IMR-90 (cell line): ENCODE results near the gene IGFBP6. TPM values are rescaled to one million over a fixed set of nuclear protein-coding genes. Genes with fewer than 3 reads are reported as not detected.
A peak's percentile ranks its signal among the peaks of the same experiment; 100 is the strongest.

Source experiments
- ATAC-seq: fragments of 200-7000 bp; cut with Tn5 transposase; 2 replicates; pipeline ENCODE4 v1.9.1; 2020; ENCODE audit warnings: low read depth, mild to moderate bottlenecking, moderate library complexity
- BruUV-seq: library from RNA; stranded (reverse); fragments of 400-500 nt; replicated peaks from 2 replicates; lab custom pipeline; 2021; lab: Mats Ljungman, UMichigan
- CTCF ChIA-PET: fragments of 300-600 bp; formaldehyde crosslinking; extraction: SDS; loops from one replicate; lab custom pipeline; 2021; ENCODE audit warnings: antibody characterized with exemption; lab: Yijun Ruan, JAX
- POLR2A ChIA-PET: fragments of 300-600 bp; sonication (Branson Sonifier 250); formaldehyde crosslinking; loops from one replicate; lab custom pipeline; 2022; ENCODE audit warnings: antibody characterized with exemption; ENCODE audit not compliant: unreplicated experiment; lab: Charles Lee
- DNase-seq: peaks from one replicate; pipeline ENCODE4 v3.0.0; 2013
- H2AFZ ChIP-seq: replicated peaks from 2 replicates; pipeline ENCODE3; 2013; ENCODE audit warnings: low read length, mild to moderate bottlenecking; ENCODE audit not compliant: poor library complexity
- H2AK5ac ChIP-seq: 2 replicates; pipeline ENCODE4 v1.6.1; 2013; ENCODE audit warnings: low read depth, low read length, inconsistent platforms
- H2AK9ac ChIP-seq: replicated peaks from 2 replicates; pipeline ENCODE3; 2013; ENCODE audit warnings: mild to moderate bottlenecking, low read depth, low read length, moderate library complexity; ENCODE audit not compliant: poor library complexity
- H2BK120ac ChIP-seq: 2 replicates; pipeline ENCODE4 v1.6.1; 2013; ENCODE audit warnings: low read depth, low read length, inconsistent platforms
- H2BK15ac ChIP-seq: 3 replicates; pipeline ENCODE4 v1.6.1; 2013; ENCODE audit warnings: low read depth, low read length, inconsistent platforms
- H2BK20ac ChIP-seq: 2 replicates; pipeline ENCODE4 v1.6.1; 2013; ENCODE audit warnings: low read depth, mild to moderate bottlenecking, inconsistent platforms, low read length, moderate library complexity
- H2BK5ac ChIP-seq: 2 replicates; pipeline ENCODE4 v1.6.1; 2013; ENCODE audit warnings: mild to moderate bottlenecking, low read depth, low read length, inconsistent platforms; ENCODE audit not compliant: poor library complexity, severe bottlenecking
- H3K14ac ChIP-seq: replicated peaks from 2 replicates; pipeline ENCODE4 v1.6.1; 2013; ENCODE audit warnings: low read depth, low read length, inconsistent platforms
- H3K18ac ChIP-seq: 2 replicates; pipeline ENCODE4 v1.6.1; 2013; ENCODE audit warnings: low read depth, low read length, control low read depth
- H3K23ac ChIP-seq: 2 replicates; pipeline ENCODE4 v1.6.1; 2013; ENCODE audit warnings: low read depth, low read length, inconsistent platforms
- H3K27ac ChIP-seq: 2 replicates; pipeline ENCODE4 v1.5.1; 2013; ENCODE audit warnings: mild to moderate bottlenecking, control low read depth, low read length; ENCODE audit not compliant: insufficient read depth
- H3K27me3 ChIP-seq: 2 replicates; pipeline ENCODE4 v1.6.1; 2013; ENCODE audit warnings: low read length; ENCODE audit not compliant: control insufficient read depth, insufficient read depth
- H3K36me3 ChIP-seq: 2 replicates; pipeline ENCODE4 v1.6.1; 2013; ENCODE audit warnings: low read length, mixed read lengths; ENCODE audit not compliant: control insufficient read depth, insufficient read depth
- H3K4ac ChIP-seq: 2 replicates; pipeline ENCODE4 v1.6.1; 2013; ENCODE audit warnings: low read depth, low read length, inconsistent platforms
- H3K4me1 ChIP-seq: 2 replicates; pipeline ENCODE4 v1.6.1; 2013; ENCODE audit warnings: low read length, mixed read lengths; ENCODE audit not compliant: control insufficient read depth, insufficient read depth
- H3K4me2 ChIP-seq: 2 replicates; pipeline ENCODE4 v1.6.1; 2013; ENCODE audit warnings: low read depth, mild to moderate bottlenecking, control low read depth, low read length, moderate library complexity
- H3K4me3 ChIP-seq: 2 replicates; pipeline ENCODE4 v1.5.1; 2013; ENCODE audit warnings: low read depth, mild to moderate bottlenecking, control low read depth, low read length, moderate library complexity; ENCODE audit not compliant: insufficient read depth
- H3K56ac ChIP-seq: 2 replicates; pipeline ENCODE4 v1.6.1; 2013; ENCODE audit warnings: low read length, inconsistent platforms; ENCODE audit not compliant: insufficient read depth; ENCODE audit errors: extremely low read depth
- H3K79me1 ChIP-seq, 2 experiments: 2 replicates each; pipeline ENCODE4 v1.6.1; 2013; ENCODE audit warnings: low read length in 2 of 2, inconsistent platforms in 1 of 2, low read depth in 1 of 2
- H3K9ac ChIP-seq: 2 replicates; pipeline ENCODE4 v1.6.1; 2013; ENCODE audit warnings: low read depth, low read length, control low read depth
- H3K9me1 ChIP-seq: 2 replicates; pipeline ENCODE4 v1.6.1; 2013; ENCODE audit warnings: low read length, inconsistent platforms; ENCODE audit not compliant: insufficient read depth
- H3K9me3 ChIP-seq: 2 replicates; pipeline ENCODE4 v1.6.1; 2013; ENCODE audit warnings: low read length; ENCODE audit not compliant: control insufficient read depth, insufficient read depth
- H4K20me1 ChIP-seq: 2 replicates; pipeline ENCODE4 v1.6.1; 2013; ENCODE audit warnings: low read length, inconsistent platforms; ENCODE audit not compliant: insufficient read depth
- H4K5ac ChIP-seq: 2 replicates; pipeline ENCODE4 v1.6.1; 2013; ENCODE audit warnings: mild to moderate bottlenecking, low read depth, low read length, control low read depth
- H4K8ac ChIP-seq, 2 experiments: 2 replicates each; pipeline ENCODE4 v1.6.1; 2013; ENCODE audit warnings: low read depth in 2 of 2, low read length in 2 of 2, control low read depth in 1 of 2, inconsistent platforms in 1 of 2
- H4K91ac ChIP-seq: 2 replicates; pipeline ENCODE4 v1.6.1; 2013; ENCODE audit warnings: low read depth, low read length, inconsistent platforms; ENCODE audit not compliant: insufficient read depth
- CEBPB ChIP-seq: IDR thresholded peaks from 2 replicates; pipeline ENCODE4 v1.6.1; 2012; ENCODE audit warnings: low read depth, low read length, improper control_type of control experiment
- CTCF ChIP-seq: conservative IDR thresholded peaks from 2 replicates; pipeline ENCODE4 v1.5.1; 2012; ENCODE audit warnings: mild to moderate bottlenecking, low read depth, low read length, improper control_type of control experiment
- ELK1 ChIP-seq: fragments of 150-350 bp; IDR thresholded peaks from 2 replicates; pipeline ENCODE4 v1.6.1; 2016; ENCODE audit warnings: low read depth, mild to moderate bottlenecking, low read length, moderate library complexity, borderline replicate concordance
- FOS ChIP-seq: fragments of 150-350 bp; IDR thresholded peaks from 2 replicates; pipeline ENCODE4 v1.6.1; 2016; ENCODE audit warnings: low read depth, low read length
- MAFK ChIP-seq: IDR thresholded peaks from 2 replicates; pipeline ENCODE4 v1.6.1; 2012; ENCODE audit warnings: low read depth, low read length, improper control_type of control experiment
- MAZ ChIP-seq: IDR thresholded peaks from 2 replicates; pipeline ENCODE4 v1.6.1; 2012; ENCODE audit warnings: low read depth, mild to moderate bottlenecking, low read length, improper control_type of control experiment, moderate library complexity, borderline replicate concordance
- MXI1 ChIP-seq: IDR thresholded peaks from 2 replicates; pipeline ENCODE4 v1.6.1; 2012; ENCODE audit warnings: low read depth, mild to moderate bottlenecking, low read length, moderate library complexity, borderline replicate concordance
- NFE2L2 ChIP-seq: fragments of 150-350 bp; IDR thresholded peaks from 2 replicates; pipeline ENCODE4 v1.6.1; 2016; ENCODE audit warnings: low read depth, mild to moderate bottlenecking, low read length
- RAD21 ChIP-seq: IDR thresholded peaks from 2 replicates; pipeline ENCODE4 v1.6.1; 2012; ENCODE audit warnings: low read length, improper control_type of control experiment
- RCOR1 ChIP-seq: IDR thresholded peaks from 2 replicates; pipeline ENCODE4 v1.6.1; 2012; ENCODE audit warnings: mild to moderate bottlenecking, low read length, improper control_type of control experiment; ENCODE audit not compliant: insufficient replicate concordance
- RFX5 ChIP-seq: IDR thresholded peaks from 2 replicates; pipeline ENCODE4 v1.8.0; 2012; ENCODE audit warnings: low read depth, mild to moderate bottlenecking, low read length, moderate library complexity
- SMC3 ChIP-seq: fragments of 150-350 bp; IDR thresholded peaks from 2 replicates; pipeline ENCODE4 v1.6.1; 2016; ENCODE audit warnings: low read depth, mild to moderate bottlenecking, antibody characterized with exemption, low read length, moderate library complexity
- USF2 ChIP-seq: fragments of 150-350 bp; IDR thresholded peaks from 2 replicates; pipeline ENCODE4 v1.6.1; 2017; ENCODE audit warnings: mild to moderate bottlenecking, antibody characterized with exemption, low read length, low read depth
- WGBS, 2 experiments: methylation state at CpG; one replicate each; pipeline versions ENCODE4 v1.1.5 to v1.1.7; 2013; ENCODE audit warnings: missing lambda C conversion rate in 2 of 2; ENCODE audit not compliant: insufficient read length in 1 of 2; ENCODE audit errors: extremely low coverage in 2 of 2; 5-methylcytosine and 5-hydroxymethylcytosine counted together
- dilution Hi-C: fragments of 300-500 bp; cut with HindIII; formaldehyde crosslinking; loops from one replicate; pipeline ENCODE4 v1.14.3; 2018; ENCODE audit warnings: low sequenced_read_pairs; ENCODE audit not compliant: unreplicated experiment
- in situ Hi-C: fragments of 300-500 bp; cut with MboI; formaldehyde crosslinking; loops from 3 replicates; pipeline ENCODE4 v1.14.3; 2019; ENCODE audit warnings: low sequenced_read_pairs, inconsistent platforms, mixed read lengths
- intact Hi-C: fragments of 100-400 bp; cut with micrococcal nuclease; formaldehyde crosslinking; loops from 2 replicates; pipeline ENCODE4 v1.10.0; 2022
- polyA plus RNA-seq, 3 experiments: library from polyadenylated mRNA; depleted of rRNA; stranded (reverse); fragments of >200 nt; gene quantifications; 2 replicates each; pipeline ENCODE4 v1.2.3, GENCODE V29; 2012; ENCODE audit warnings: low replicate concordance in 1 of 3
- total RNA-seq: library from RNA; depleted of rRNA; stranded (reverse); fragments of >200 nt; gene quantifications from 2 replicates; pipeline ENCODE4 v1.2.3, GENCODE V29; 2012

Gene IGFBP6
- total and polyA plus RNA-seq, 2 of the 4 experiments (the other 2 are of a cell fraction), result 124 to 337 TPM

DNA sequence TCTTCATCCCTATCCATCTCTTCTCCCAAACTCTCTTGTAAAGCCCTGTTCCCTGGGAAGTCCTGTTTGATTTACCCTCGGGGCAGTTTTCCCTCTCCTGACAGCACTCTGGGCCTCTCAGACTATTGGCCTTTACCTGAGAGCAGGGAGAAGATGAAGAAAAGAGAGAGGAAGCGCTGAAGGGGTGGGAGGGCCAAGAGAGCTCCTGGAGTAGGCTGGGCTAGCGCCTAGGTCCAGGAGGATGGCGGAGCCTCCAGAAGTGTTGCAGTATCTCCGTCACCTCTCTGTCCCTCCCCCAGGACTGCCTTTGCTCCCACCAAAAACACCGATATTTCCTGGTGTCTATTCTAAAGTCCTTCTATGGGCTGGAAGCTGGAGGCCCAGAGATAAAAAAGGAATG is 5.7 kb upstream of the IGFBP6 start:
- Histone ChIP-seq H3K4me2 (no peak overlapping the region), H3K4me1 (peaks cover 16% of the 10 kb centered on the region), H4K91ac (no peak overlapping the region), H4K5ac (no peak overlapping the region), H3K9me3 (no peaks in the 10 kb centered on the region), H2AFZ (no peak overlapping the region), H3K14ac (no peak overlapping the region), H3K18ac (no peak overlapping the region), H3K9ac (no peak overlapping the region), H3K27ac (no peak overlapping the region), H2AK9ac (no peak overlapping the region), H2BK120ac (no peak overlapping the region), H3K4me3 (no peak overlapping the region), H2AK5ac (peak overlapping the region; percentile 51; the same call in 1 of the 2 replicates), H2BK15ac (no peak overlapping the region), H3K56ac (no peak overlapping the region), H2BK20ac (no peak overlapping the region), H4K8ac (no peak overlapping the region), H3K79me1 (peaks cover 0 to 18% of the 10 kb centered on the region in 2 experiments; a peak in 2 of 4 replicates), H3K36me3 (no peaks in the 10 kb centered on the region), H3K23ac (no peak overlapping the region), H3K27me3 (no peaks in the 10 kb centered on the region; the same call in 1 of the 2 replicates), H3K9me1 (peaks cover 25% of the 10 kb centered on the region), H3K4ac (no peak overlapping the region; the same call in 1 of the 2 replicates), H4K20me1 (no peaks in the 10 kb centered on the region), H2BK5ac (no peak overlapping the region)
- no CpG with 5 or more reads among the region's 6 CpGs for WGBS, 2 experiments
- ChIA-PET CTCF (no interaction called here), POLR2A (no interaction called here)
- no TSS peak for BruUV-seq
- no peak for DNase-seq
- intact Hi-C loops (no loop called here), dilution Hi-C loops (no loop called here), in situ Hi-C loops (no loop called here)
- TF ChIP-seq ELK1 (no peak), RCOR1 (no peak), CEBPB (no peak), SMC3 (no peak), MAZ (no peak), CTCF (no peak), RFX5 (no peak), MXI1 (no peak), RAD21 (no peak), NFE2L2 (no peak), FOS (no peak), USF2 (no peak), MAFK (no peak)
- no peak for ATAC-seq
